Gastroesophageal sphincter (tissue), 4 donors: ENCODE results near the gene COL4A3. TPM values are rescaled to one million over a fixed set of nuclear protein-coding genes. Genes with fewer than 3 reads are reported as not detected.

ENCODE experiments used
- ATAC-seq: fragments of 150-250 bp; one replicate; pipeline ENCODE4 v1.9.1; 2016; ENCODE audit warnings: mild to moderate bottlenecking, moderate library complexity
- H3K27ac ChIP-seq, 4 donors: fragments of 200-600 bp; sonication (generic) in 3 of 4; 1 replicate in 3 of 4; 2 replicates in 1 of 4; pipeline ENCODE4 v1.5.1; 2016 to 2019
- H3K27me3 ChIP-seq: fragments of 200-600 bp; sonication (generic); one replicate; pipeline ENCODE4 v1.5.1; 2019
- H3K36me3 ChIP-seq, 2 donors: fragments of 200-600 bp; sonication (generic); one replicate each; pipeline ENCODE4 v1.5.1; 2019; ENCODE audit warnings: control low read depth in 1 of 2
- H3K4me1 ChIP-seq, 3 donors: fragments of 200-600 bp; sonication (generic); 1 replicate in 2 of 3; 2 replicates in 1 of 3; pipeline ENCODE4 v1.5.1; 2016 to 2019; ENCODE audit warnings: control low read depth in 2 of 3
- H3K4me3 ChIP-seq, 2 donors: fragments of 200-600 bp; sonication (generic); one replicate each; pipeline ENCODE4 v1.5.1; 2019; ENCODE audit warnings: mild to moderate bottlenecking in 1 of 2, moderate library complexity in 1 of 2
- H3K9me3 ChIP-seq, 3 donors: fragments of 200-600 bp; sonication (generic); one replicate each; pipeline ENCODE4 v1.5.1; 2017 to 2019; ENCODE audit warnings: control low read depth in 2 of 3
- EP300 ChIP-seq: sonication (generic); formaldehyde crosslinking; IDR thresholded peaks from one replicate; pipeline ENCODE4 v1.6.1; 2017; ENCODE audit warnings: antibody characterized with exemption, mild to moderate bottlenecking
- POLR2A ChIP-seq, 2 donors: fragments of 450-650 bp; IDR thresholded peaks; one replicate each; pipeline ENCODE4 v1.6.1; 2017; ENCODE audit warnings: antibody characterized with exemption in 2 of 2, mild to moderate bottlenecking in 2 of 2, moderate library complexity in 1 of 2
- POLR2AphosphoS5 ChIP-seq: sonication (generic); formaldehyde crosslinking; IDR thresholded peaks from one replicate; pipeline ENCODE4 v1.6.1; 2017; ENCODE audit warnings: antibody characterized with exemption
- WGBS, 2 donors: methylation state at CpG; one replicate each; pipeline ENCODE4 v1.1.5; 2018; ENCODE audit warnings: low coverage in 1 of 2; 5-methylcytosine and 5-hydroxymethylcytosine counted together
- total RNA-seq, 4 donors: library from RNA; depleted of rRNA; stranded (reverse); fragments of >200 nt; gene quantifications; one replicate each; pipeline ENCODE4 v1.1.0, GENCODE V29; 2016
- TF ChIP-seq, protein P1 (sequence below), 4 experiments: fragments of 200-600 bp in 2 of 4; fragments of 450-650 bp in 2 of 4; sonication (generic) in 1 of 4; IDR thresholded peaks; one replicate each; pipeline ENCODE4 v1.5.1; 2017 to 2019; ENCODE audit warnings: antibody characterized with exemption in 4 of 4, mild to moderate bottlenecking in 2 of 4, moderate library complexity in 2 of 4

COL4A3 gene
- total RNA-seq, 4 donors from 2014 or later: 2.7 to 8.9 (median 6.1) TPM

DNA sequence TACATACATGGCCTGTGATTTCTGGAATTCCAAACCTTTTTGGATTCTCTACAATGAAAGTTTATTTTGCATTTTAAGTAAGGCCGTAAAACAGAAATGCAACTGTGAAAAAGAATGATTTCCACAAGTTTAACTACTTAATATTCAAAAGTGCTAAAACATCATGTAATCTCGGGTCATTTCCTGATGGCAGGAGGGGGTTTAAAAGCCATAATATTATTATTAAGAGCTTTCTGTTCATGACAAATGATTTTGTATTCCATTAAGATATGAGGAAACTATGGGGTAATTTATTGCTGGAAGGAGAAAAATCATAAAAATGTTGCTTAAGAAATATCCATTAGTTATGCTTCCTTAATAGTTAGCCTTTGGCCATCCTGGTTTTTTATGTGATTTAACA, 65.7 kb downstream of the COL4A3 start:
- H3K4me3 ChIP-seq: no peak overlapping the region
- WGBS, 2 donors: 73 to 89% methylated on average over 2 of the region's 2 CpGs
- H3K4me1 ChIP-seq: peaks cover 0 to 4% (median 0%) of the 10 kb centered on the region in 3 donors
- H3K27me3 ChIP-seq: peaks cover 23% of the 10 kb centered on the region
- H3K27ac ChIP-seq: no peak overlapping the region
- TF ChIP-seq POLR2AphosphoS5 (no peak), EP300 (no peak), POLR2A (IDR thresholded peaks at IDR 0.05) (no peak)
- TF ChIP-seq, protein P1, sequence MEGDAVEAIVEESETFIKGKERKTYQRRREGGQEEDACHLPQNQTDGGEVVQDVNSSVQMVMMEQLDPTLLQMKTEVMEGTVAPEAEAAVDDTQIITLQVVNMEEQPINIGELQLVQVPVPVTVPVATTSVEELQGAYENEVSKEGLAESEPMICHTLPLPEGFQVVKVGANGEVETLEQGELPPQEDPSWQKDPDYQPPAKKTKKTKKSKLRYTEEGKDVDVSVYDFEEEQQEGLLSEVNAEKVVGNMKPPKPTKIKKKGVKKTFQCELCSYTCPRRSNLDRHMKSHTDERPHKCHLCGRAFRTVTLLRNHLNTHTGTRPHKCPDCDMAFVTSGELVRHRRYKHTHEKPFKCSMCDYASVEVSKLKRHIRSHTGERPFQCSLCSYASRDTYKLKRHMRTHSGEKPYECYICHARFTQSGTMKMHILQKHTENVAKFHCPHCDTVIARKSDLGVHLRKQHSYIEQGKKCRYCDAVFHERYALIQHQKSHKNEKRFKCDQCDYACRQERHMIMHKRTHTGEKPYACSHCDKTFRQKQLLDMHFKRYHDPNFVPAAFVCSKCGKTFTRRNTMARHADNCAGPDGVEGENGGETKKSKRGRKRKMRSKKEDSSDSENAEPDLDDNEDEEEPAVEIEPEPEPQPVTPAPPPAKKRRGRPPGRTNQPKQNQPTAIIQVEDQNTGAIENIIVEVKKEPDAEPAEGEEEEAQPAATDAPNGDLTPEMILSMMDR (IDR thresholded peaks at IDR 0.05): no peak
- ATAC-seq: no peak
- H3K9me3 ChIP-seq: no peaks in the 10 kb centered on the region
- no peaks in the 10 kb centered on the region for H3K36me3 ChIP-seq

DNA sequence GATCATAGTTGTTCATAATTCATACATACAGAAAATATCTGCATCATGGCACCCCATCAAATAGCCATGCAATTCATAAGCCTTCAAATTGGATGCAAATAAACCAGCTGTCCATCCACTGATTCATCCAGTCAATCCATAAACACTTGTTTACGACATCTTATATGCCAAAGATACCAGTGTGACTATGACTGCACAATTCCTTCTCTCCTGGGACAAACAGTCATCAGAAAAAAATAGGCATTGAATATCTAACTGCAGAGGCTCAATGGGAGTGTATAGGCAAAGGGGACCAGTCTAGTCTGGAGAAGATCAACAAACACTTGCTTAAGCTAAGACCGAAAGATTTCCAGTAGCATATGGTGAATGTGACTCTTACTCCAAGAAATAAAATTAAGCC, 70.0 kb downstream of the COL4A3 start:
- H3K27ac ChIP-seq: no peak overlapping the region
- 83% methylated on average over 2 of the region's 2 CpGs; no CpG with 5 or more reads in 1 of the 2 donors for WGBS, 2 donors
- TF ChIP-seq, protein P1 (IDR thresholded peaks at IDR 0.05): no peak
- no peak for TF ChIP-seq EP300
- TF ChIP-seq POLR2AphosphoS5: no peak
- TF ChIP-seq POLR2A (IDR thresholded peaks at IDR 0.05): no peak

DNA sequence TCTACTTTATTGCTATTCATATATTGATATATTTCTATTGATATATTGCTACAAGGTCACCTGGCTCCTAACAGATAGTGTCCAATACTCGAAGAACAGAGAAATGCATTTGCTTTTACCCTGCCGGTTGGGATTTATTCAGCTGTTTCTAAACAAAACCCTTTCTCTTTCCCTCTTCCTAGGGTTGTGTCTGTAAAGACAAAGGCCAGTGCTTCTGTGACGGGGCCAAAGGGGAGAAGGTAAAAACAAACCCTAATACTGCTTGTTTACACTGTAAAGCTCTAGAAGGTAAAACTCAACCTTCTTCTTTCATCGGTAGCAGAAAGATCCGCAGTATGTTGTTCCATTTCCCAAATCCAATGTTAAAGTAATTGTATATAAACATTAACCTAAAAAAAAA, 73.4 kb downstream of the COL4A3 start:
- no peak for ATAC-seq
- Histone ChIP-seq H3K36me3 (no peaks in the 10 kb centered on the region), H3K4me1 (peaks cover 0 to 6% (median 0%) of the 10 kb centered on the region in 3 donors), H3K4me3 (no peak overlapping the region), H3K9me3 (no peaks in the 10 kb centered on the region), H3K27ac (no peak overlapping the region), H3K27me3 (peaks cover 4% of the 10 kb centered on the region)
- WGBS, 2 donors: 38 to 43% methylated on average over 5 of the region's 5 CpGs
- no peak for TF ChIP-seq POLR2A (IDR thresholded peaks at IDR 0.05)
- TF ChIP-seq POLR2AphosphoS5: no peak
- no peak for TF ChIP-seq EP300
- TF ChIP-seq, protein P1 (IDR thresholded peaks at IDR 0.05): no peak

More for the DNA sequence above, 70.0 kb downstream of the COL4A3 start:
- Histone ChIP-seq H3K9me3 (no peaks in the 10 kb centered on the region), H3K36me3 (no peaks in the 10 kb centered on the region), H3K27me3 (peaks cover 6% of the 10 kb centered on the region), H3K4me3 (no peak overlapping the region), H3K4me1 (peaks cover 0 to 6% (median 0%) of the 10 kb centered on the region in 3 donors)
- no peak for ATAC-seq

DNA sequence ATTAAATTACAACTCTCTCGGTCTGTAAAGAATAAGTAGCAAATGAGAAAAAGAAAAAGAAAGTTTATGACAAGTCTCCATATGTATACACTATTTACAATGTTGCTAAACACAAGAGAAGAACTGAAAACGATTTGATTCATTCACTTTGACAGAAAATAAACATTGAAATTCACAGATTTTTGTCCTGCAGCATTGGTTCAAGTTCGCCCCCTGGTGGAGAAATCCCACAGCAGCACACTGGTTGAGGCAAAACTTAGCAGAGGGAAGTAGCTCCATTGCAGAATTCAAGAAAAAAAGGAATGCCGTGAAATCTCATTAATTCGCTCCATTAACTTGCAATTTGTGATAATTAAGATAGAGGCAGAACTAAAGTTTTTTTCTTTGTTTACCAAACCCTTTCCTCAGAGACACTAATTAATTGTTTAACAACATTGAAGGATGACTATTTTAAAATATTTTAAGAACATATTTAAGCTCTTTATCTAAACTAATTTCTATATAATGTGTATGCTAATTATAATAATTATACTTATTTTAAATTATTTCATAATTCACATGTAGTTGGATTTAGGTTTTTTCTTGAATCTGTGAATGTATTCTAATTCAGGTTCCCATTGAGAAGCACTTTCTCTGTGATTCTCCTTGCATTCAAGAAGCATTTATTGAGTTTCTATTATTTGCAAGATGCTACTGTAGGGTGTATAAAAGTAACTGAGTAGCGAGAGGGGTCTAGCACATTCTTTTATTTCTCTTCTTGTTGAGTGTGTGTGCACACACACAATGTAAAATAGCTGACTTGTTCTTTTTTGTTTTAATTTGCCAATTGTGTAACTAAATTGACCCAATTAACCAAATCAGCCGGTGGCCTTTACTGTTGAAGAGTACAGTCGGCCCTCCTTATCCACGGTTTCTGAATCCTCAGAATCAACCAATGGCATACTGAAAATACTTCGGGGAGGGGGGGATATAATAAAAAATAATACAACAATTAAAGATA, 74.1 kb downstream of the COL4A3 start:
- TF ChIP-seq POLR2AphosphoS5: no peak
- no peak for TF ChIP-seq EP300
- TF ChIP-seq, protein P1 (IDR thresholded peaks at IDR 0.05): peak; percentile 75 to 90 (median 82)
- Histone ChIP-seq H3K4me1 (peaks cover 0 to 6% (median 0%) of the 10 kb centered on the region in 3 donors), H3K27ac (no peak overlapping the region), H3K27me3 (peaks cover 4% of the 10 kb centered on the region), H3K36me3 (no peaks in the 10 kb centered on the region), H3K9me3 (no peaks in the 10 kb centered on the region), H3K4me3 (no peak overlapping the region)
- 27 to 30% methylated on average over 7 to 10 of the region's 10 CpGs for WGBS, 2 donors
- no peak for ATAC-seq

DNA sequence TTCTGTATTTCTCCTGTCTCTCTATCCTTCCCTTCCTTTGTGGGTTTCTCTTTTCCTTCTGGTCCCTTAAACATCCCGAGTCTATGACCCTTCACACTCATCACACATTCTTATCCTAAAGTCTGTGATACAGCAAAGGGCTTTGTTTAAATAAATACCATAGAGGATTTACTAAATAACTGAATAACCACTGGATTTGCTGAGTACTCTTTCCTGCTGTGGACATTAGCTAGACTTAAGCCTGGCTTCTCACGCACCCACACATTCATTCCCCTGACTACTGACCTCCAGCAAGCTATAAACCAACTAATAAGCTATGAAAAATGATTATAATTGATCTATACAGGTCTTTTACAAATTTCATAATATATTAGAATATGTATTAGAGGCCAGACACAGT, 76.6 kb downstream of the COL4A3 start:
- no peak for ATAC-seq
- TF ChIP-seq EP300 (no peak), POLR2A (IDR thresholded peaks at IDR 0.05) (no peak), POLR2AphosphoS5 (no peak)
- TF ChIP-seq, protein P1 (IDR thresholded peaks at IDR 0.05): no peak
- no peaks in the 10 kb centered on the region for H3K9me3 ChIP-seq
- 61 to 100% methylated on average over 1 to 2 of the region's 2 CpGs for WGBS, 2 donors
- no peaks in the 10 kb centered on the region for H3K27me3 ChIP-seq
- no peak overlapping the region for H3K4me3 ChIP-seq
- no peaks in the 10 kb centered on the region for H3K36me3 ChIP-seq
- no peak overlapping the region for H3K27ac ChIP-seq
- H3K4me1 ChIP-seq: peaks cover 0 to 6% (median 0%) of the 10 kb centered on the region in 3 donors
